Cardiac fibroblast (primary cell): ENCODE measurements around the gene ALOX12B.

Experiments used
- DNase-seq, 2 donors: peaks; one replicate each; pipeline versions ENCODE4 v3.0.0 to v3.0.0-alpha.2; 2010; ENCODE audit warnings: low read depth in 2 of 2
- H3K4me3 ChIP-seq, 2 donors: replicated peaks in 1 of 2; 1 replicate in 1 of 2; 2 replicates in 1 of 2; pipeline ENCODE4 v1.5.1; 2011; ENCODE audit warnings: low read depth in 2 of 2, low read length in 2 of 2, mild to moderate bottlenecking in 2 of 2, moderate library complexity in 1 of 2
- CTCF ChIP-seq: IDR thresholded peaks from one replicate; pipeline ENCODE4 v1.5.1; 2011; ENCODE audit warnings: low read depth, mild to moderate bottlenecking, low read length, inconsistent platforms

The ALOX12B gene

GRCh38 chr17:8056976-8057625 lies 30.4 kb downstream of the ALOX12B start:
- no peak overlapping the region for H3K4me3 ChIP-seq

GRCh38 chr17:8056232-8056975 lies 31.1 kb downstream of the ALOX12B start:
- H3K4me3 ChIP-seq, result no peak overlapping the region
- DNase-seq, result peak; percentile 90 to 95
- TF ChIP-seq CTCF, result no peak

More at GRCh38 chr17:8056976-8057625, 30.4 kb downstream of the ALOX12B start:
- TF ChIP-seq CTCF, result no peak
- no peak for DNase-seq

GRCh38 chr17:8055851-8056231 lies 31.7 kb downstream of the ALOX12B start:
- no peak for TF ChIP-seq CTCF
- no peak for DNase-seq
- no peak overlapping the region for H3K4me3 ChIP-seq

GRCh38 chr17:8053600-8053999 lies 33.9 kb downstream of the ALOX12B start:
- DNase-seq, result no peak
- TF ChIP-seq CTCF, result no peak

GRCh38 chr17:8052256-8053252 lies 35.0 kb downstream of the ALOX12B start:
- no peak overlapping the region for H3K4me3 ChIP-seq
- TF ChIP-seq CTCF, result no peak
- DNase-seq, result no peak

More at GRCh38 chr17:8053600-8053999, 33.9 kb downstream of the ALOX12B start:
- H3K4me3 ChIP-seq, result no peak overlapping the region

- no peak for TF ChIP-seq CTCF
- no peak for DNase-seq
- no peak overlapping the region for H3K4me3 ChIP-seq
Measured at GRCh38 chr17:8051831-8052230, 35.7 kb downstream of the ALOX12B start.
